Measurements from ENCODE around the gene TSTD2.

DNA sequence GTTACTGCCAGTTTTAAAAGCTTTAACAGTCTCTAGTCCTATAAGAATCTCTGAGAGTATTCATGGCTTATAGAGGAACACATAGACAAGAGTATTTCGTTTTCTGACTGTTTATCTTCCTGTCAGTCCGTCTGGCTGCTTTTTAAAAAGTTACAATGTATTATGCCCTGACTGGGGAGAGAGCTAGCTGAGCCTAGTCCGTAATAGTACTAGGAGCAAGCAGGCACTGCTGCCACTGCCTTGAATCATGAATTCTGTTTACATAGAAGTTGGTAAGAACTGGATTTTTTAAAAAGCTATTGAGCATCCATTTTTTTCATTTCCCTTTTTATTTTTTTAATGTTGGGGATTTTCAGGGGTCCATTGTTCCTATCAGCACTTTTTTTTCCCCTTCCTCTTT is 37.4 kb upstream of the TSTD2 start:
- no peak for TF ChIP-seq NRF1 (IDR thresholded peaks at IDR 0.05; ENCODE audit: low read depth, low read length)
- TF ChIP-seq, protein P1, sequence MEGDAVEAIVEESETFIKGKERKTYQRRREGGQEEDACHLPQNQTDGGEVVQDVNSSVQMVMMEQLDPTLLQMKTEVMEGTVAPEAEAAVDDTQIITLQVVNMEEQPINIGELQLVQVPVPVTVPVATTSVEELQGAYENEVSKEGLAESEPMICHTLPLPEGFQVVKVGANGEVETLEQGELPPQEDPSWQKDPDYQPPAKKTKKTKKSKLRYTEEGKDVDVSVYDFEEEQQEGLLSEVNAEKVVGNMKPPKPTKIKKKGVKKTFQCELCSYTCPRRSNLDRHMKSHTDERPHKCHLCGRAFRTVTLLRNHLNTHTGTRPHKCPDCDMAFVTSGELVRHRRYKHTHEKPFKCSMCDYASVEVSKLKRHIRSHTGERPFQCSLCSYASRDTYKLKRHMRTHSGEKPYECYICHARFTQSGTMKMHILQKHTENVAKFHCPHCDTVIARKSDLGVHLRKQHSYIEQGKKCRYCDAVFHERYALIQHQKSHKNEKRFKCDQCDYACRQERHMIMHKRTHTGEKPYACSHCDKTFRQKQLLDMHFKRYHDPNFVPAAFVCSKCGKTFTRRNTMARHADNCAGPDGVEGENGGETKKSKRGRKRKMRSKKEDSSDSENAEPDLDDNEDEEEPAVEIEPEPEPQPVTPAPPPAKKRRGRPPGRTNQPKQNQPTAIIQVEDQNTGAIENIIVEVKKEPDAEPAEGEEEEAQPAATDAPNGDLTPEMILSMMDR (IDR thresholded peaks at IDR 0.05) = no peak
- TF ChIP-seq TEAD4 (IDR thresholded peaks at IDR 0.05; ENCODE audit: borderline replicate concordance, insufficient read depth) = no peak
- no peak for TF ChIP-seq POLR2AphosphoS5 (IDR thresholded peaks at IDR 0.05; ENCODE audit: low read depth, low read length)

All from SK-N-SH (cell line).